Right lobe of liver (tissue), 4 donors: Measurements from ENCODE around the gene LIF.

Experiments
- POLR2A ChIP-seq: fragments of 450-650 bp; IDR thresholded peaks from one replicate; pipeline ENCODE4 v1.6.1; 2017; ENCODE audit warnings: antibody characterized with exemption, mild to moderate bottlenecking
- TF ChIP-seq, protein P1 (sequence below), 4 donors: fragments of 200-600 bp in 3 of 4; fragments of 450-650 bp in 1 of 4; IDR thresholded peaks; one replicate each; pipeline versions ENCODE4 v1.5.1 to v1.8.0; 2016 to 2022; ENCODE audit warnings: antibody characterized with exemption in 4 of 4, mild to moderate bottlenecking in 2 of 4
- donor health status: DM: no; HTN: no; CAD: no.
- donor health status: DM: no; HTN: no; CAD: no.
- donor health status: DM: no; HTN: yes; CAD: no.

DNA sequence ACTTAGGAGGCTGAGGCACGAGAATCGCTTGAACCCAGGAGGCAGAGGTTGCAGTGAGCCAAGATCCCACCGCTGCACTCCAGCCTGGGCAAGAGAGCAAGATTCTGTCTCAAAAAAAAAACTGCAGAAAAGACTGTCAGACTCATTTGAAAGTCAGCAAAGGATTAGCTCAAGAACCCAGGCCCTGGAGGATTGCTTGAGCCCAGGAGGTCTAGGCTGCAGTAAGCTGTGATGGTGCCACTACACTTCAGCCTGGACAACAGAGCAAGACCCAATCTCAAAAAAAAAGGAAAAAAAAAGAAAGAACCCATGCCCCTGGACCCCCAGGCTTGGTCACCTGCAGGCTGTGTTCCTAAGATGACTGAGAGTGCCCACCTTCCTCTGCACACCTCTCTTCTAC, 16.2 kb downstream of the LIF start:
- TF ChIP-seq, protein P1, sequence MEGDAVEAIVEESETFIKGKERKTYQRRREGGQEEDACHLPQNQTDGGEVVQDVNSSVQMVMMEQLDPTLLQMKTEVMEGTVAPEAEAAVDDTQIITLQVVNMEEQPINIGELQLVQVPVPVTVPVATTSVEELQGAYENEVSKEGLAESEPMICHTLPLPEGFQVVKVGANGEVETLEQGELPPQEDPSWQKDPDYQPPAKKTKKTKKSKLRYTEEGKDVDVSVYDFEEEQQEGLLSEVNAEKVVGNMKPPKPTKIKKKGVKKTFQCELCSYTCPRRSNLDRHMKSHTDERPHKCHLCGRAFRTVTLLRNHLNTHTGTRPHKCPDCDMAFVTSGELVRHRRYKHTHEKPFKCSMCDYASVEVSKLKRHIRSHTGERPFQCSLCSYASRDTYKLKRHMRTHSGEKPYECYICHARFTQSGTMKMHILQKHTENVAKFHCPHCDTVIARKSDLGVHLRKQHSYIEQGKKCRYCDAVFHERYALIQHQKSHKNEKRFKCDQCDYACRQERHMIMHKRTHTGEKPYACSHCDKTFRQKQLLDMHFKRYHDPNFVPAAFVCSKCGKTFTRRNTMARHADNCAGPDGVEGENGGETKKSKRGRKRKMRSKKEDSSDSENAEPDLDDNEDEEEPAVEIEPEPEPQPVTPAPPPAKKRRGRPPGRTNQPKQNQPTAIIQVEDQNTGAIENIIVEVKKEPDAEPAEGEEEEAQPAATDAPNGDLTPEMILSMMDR (IDR thresholded peaks at IDR 0.05), result no peak
- TF ChIP-seq POLR2A, result no peak
